B cell (primary cell): ENCODE results near the gene KRT5. TPM values are rescaled to one million over a fixed set of nuclear protein-coding genes. Genes with fewer than 3 reads are reported as not detected.

Experiments
- ATAC-seq: fragments of 200-7000 bp; cut with Tn5 transposase; one replicate; pipeline ENCODE4 v1.10.0; 2021; ENCODE audit warnings: low read depth, mild to moderate bottlenecking, moderate number of reproducible peaks, moderate library complexity
- CTCF ChIA-PET: fragments of 350-600 bp; sonication (Branson Sonifier 250); formaldehyde crosslinking; loops from one replicate; lab custom pipeline; 2021; ENCODE audit warnings: antibody characterized with exemption, inconsistent platforms; lab: Charles Lee
- POLR2A ChIA-PET: fragments of 350-600 bp; sonication (Branson Sonifier 250); formaldehyde crosslinking; loops from one replicate; lab custom pipeline; 2021; ENCODE audit warnings: antibody characterized with exemption; lab: Charles Lee
- DNase-seq: peaks from one replicate; pipeline ENCODE4 v3.0.0; 2013
- H2AFZ ChIP-seq: 2 replicates; pipeline ENCODE4 v1.6.1; 2012; ENCODE audit warnings: mild to moderate bottlenecking, low read depth, low read length; ENCODE audit not compliant: insufficient read depth, poor library complexity, severe bottlenecking
- H3K27ac ChIP-seq, 2 donors: 1 replicate in 1 of 2; 2 replicates in 1 of 2; pipeline ENCODE4 v1.5.1; 2012 to 2013; ENCODE audit warnings: low read length in 2 of 2, mild to moderate bottlenecking in 2 of 2, moderate library complexity in 1 of 2
- H3K27me3 ChIP-seq, 4 experiments: fragments of 200-600 bp in 1 of 4; sonication (generic) in 1 of 4; replicated peaks in 1 of 4; 1 replicate in 2 of 4; 2 replicates in 2 of 4; pipeline versions ENCODE4 v1.6.1 to v1.7.0; 2013 to 2016; ENCODE audit warnings: low read length in 3 of 4, mild to moderate bottlenecking in 2 of 4, mixed read lengths in 1 of 4, moderate library complexity in 1 of 4; ENCODE audit not compliant: insufficient read depth in 4 of 4, control insufficient read depth in 3 of 4; ENCODE audit errors: control extremely low read depth in 1 of 4
- H3K36me3 ChIP-seq, 2 experiments: replicated peaks in 1 of 2; 1 replicate in 1 of 2; 2 replicates in 1 of 2; pipeline versions ENCODE4 v1.6.1 to v1.7.1; 2013; ENCODE audit warnings: low read length in 1 of 2; ENCODE audit not compliant: insufficient read depth in 2 of 2, control insufficient read depth in 1 of 2; ENCODE audit errors: control extremely low read depth in 1 of 2, extremely low read depth in 1 of 2
- H3K4me1 ChIP-seq, 2 donors: fragments of 200-600 bp in 1 of 2; sonication (generic) in 1 of 2; 1 replicate in 1 of 2; 2 replicates in 1 of 2; pipeline versions ENCODE4 v1.5.1 to v1.6.1; 2013 to 2017; ENCODE audit warnings: low read length in 2 of 2; ENCODE audit not compliant: control insufficient read depth in 2 of 2, insufficient read depth in 2 of 2
- H3K4me2 ChIP-seq: replicated peaks from 2 replicates; pipeline ENCODE3; 2012; ENCODE audit warnings: mild to moderate bottlenecking, low read depth, low read length; ENCODE audit not compliant: poor library complexity, severe bottlenecking
- H3K4me3 ChIP-seq, 5 experiments: fragments of 200-600 bp in 1 of 5; sonication (generic) in 1 of 5; 1 replicate in 3 of 5; 2 replicates in 2 of 5; pipeline versions ENCODE4 v1.5.1 to v1.7.0; 2011 to 2016; ENCODE audit warnings: low read length in 4 of 5, mild to moderate bottlenecking in 4 of 5, low read depth in 2 of 5, control low read depth in 1 of 5, moderate library complexity in 1 of 5; ENCODE audit not compliant: insufficient read depth in 1 of 5; ENCODE audit errors: control extremely low read depth in 1 of 5, extremely low read depth in 1 of 5
- H3K79me2 ChIP-seq: fragments of 200-600 bp; sonication (generic); one replicate; pipeline ENCODE4 v1.6.0; 2016; ENCODE audit warnings: low read length; ENCODE audit not compliant: control insufficient read depth, insufficient read depth
- H3K9ac ChIP-seq: fragments of 200-600 bp; sonication (generic); 2 replicates; pipeline ENCODE4 v1.6.1; 2017; ENCODE audit warnings: mild to moderate bottlenecking, low read length, moderate library complexity
- H3K9me3 ChIP-seq, 3 donors: one replicate each; pipeline versions ENCODE4 v1.6.1 to v1.7.1; 2013; ENCODE audit warnings: low read length in 2 of 3; ENCODE audit not compliant: control insufficient read depth in 2 of 3, insufficient read depth in 1 of 3; ENCODE audit errors: control extremely low read depth in 1 of 3
- H4K20me1 ChIP-seq: 2 replicates; pipeline ENCODE4 v1.6.0; 2012; ENCODE audit warnings: mild to moderate bottlenecking, low read length; ENCODE audit not compliant: insufficient read depth, control insufficient read depth, poor library complexity, severe bottlenecking
- H3K27ac Mint-ChIP-seq: one replicate; pipeline ENCODE4 v1.8.0; 2021; ENCODE audit warnings: mixed read lengths
- H3K27me3 Mint-ChIP-seq: one replicate; pipeline ENCODE4 v1.8.0; 2021; ENCODE audit warnings: mixed read lengths
- H3K4me1 Mint-ChIP-seq: one replicate; pipeline ENCODE4 v1.8.0; 2021; ENCODE audit warnings: mixed read lengths
- H3K4me3 Mint-ChIP-seq: one replicate; pipeline ENCODE4 v1.8.0; 2021; ENCODE audit warnings: mixed read lengths
- H3K9me3 Mint-ChIP-seq: one replicate; pipeline ENCODE4 v1.8.0; 2022; ENCODE audit warnings: mixed read lengths; ENCODE audit not compliant: insufficient read depth
- CTCF ChIP-seq: fragments of 200-600 bp; IDR thresholded peaks from one replicate; pipeline ENCODE4 v1.8.0; 2022; ENCODE audit warnings: antibody characterized with exemption, mild to moderate bottlenecking
- EZH2 ChIP-seq: IDR thresholded peaks from 2 replicates; pipeline ENCODE4 v1.6.1; 2012; ENCODE audit warnings: borderline replicate concordance, low read depth, mild to moderate bottlenecking, moderate library complexity, low read length; ENCODE audit not compliant: insufficient read depth, poor library complexity, severe bottlenecking
- WGBS: methylation state at CpG from one replicate; pipeline ENCODE4 v1.1.5; 2013; ENCODE audit warnings: missing lambda C conversion rate; ENCODE audit not compliant: insufficient coverage; 5-methylcytosine and 5-hydroxymethylcytosine counted together
- intact Hi-C: fragments of 100-400 bp; cut with micrococcal nuclease; formaldehyde crosslinking; loops from one replicate; pipeline ENCODE4 v1.10.0; 2022
- polyA plus RNA-seq: library from polyadenylated mRNA; depleted of rRNA; stranded (reverse); fragments of >200 nt; gene quantifications from 2 replicates; pipeline ENCODE4 v1.2.3, GENCODE V29; 2012
- total RNA-seq, 2 donors: library from RNA; stranded (reverse); fragments of 120-200 nt in 1 of 2; gene quantifications; 1 replicate in 1 of 2; 2 replicates in 1 of 2; pipeline versions ENCODE4 v1.2.3 to v1.2.4, GENCODE V29; 2013 to 2022

KRT5 gene
- total and polyA plus RNA-seq, 2 donors (not counting 1 experiment from before 2014, with no cell fraction given), result not detected

- no peaks in the 10 kb centered on the region for H4K20me1 ChIP-seq
- no peak overlapping the region for H3K27ac ChIP-seq
- intact Hi-C loops, result no loop called here
- no peak for DNase-seq
- no peak for ATAC-seq
- peaks cover 0 to 6% (median 3%) of the 10 kb centered on the region in 4 experiments for H3K27me3 ChIP-seq
- no peaks in the 10 kb centered on the region for H3K79me2 ChIP-seq
- Mint-ChIP-seq H3K27me3 (peaks cover 24% of the 10 kb centered on the region), H3K27ac (no peak overlapping the region), H3K9me3 (no peaks in the 10 kb centered on the region), H3K4me3 (no peak overlapping the region), H3K4me1 (no peaks in the 10 kb centered on the region)
- no peak overlapping the region for H3K4me2 ChIP-seq
- H3K9ac ChIP-seq, result no peak overlapping the region
- H3K4me1 ChIP-seq, result no peaks in the 10 kb centered on the region
- TF ChIP-seq CTCF (no peak), EZH2 (no peak)
- H3K4me3 ChIP-seq, result no peak overlapping the region
- H3K36me3 ChIP-seq, result no peaks in the 10 kb centered on the region
- POLR2A ChIA-PET, result no interaction called here
- H2AFZ ChIP-seq, result no peak overlapping the region
- 90% methylated on average over 1 of the region's 1 CpG for WGBS
- peaks cover 0 to 3% (median 0%) of the 10 kb centered on the region in 3 donors for H3K9me3 ChIP-seq
- CTCF ChIA-PET, result no interaction called here
Observed at GRCh38 chr12:52564582-52564981, 44.4 kb upstream of the KRT5 start.

GRCh38 chr12:52561880-52562449 is 41.8 kb upstream of the KRT5 start:
- H3K4me1 Mint-ChIP-seq, result no peaks in the 10 kb centered on the region
- no peak overlapping the region for H3K4me3 ChIP-seq
- no peak overlapping the region for H3K4me2 ChIP-seq
- no peaks in the 10 kb centered on the region for H3K4me1 ChIP-seq
- H3K27me3 ChIP-seq, result peaks cover 0 to 6% (median 3%) of the 10 kb centered on the region in 4 experiments
- H3K27ac Mint-ChIP-seq, result no peak overlapping the region
- no peak overlapping the region for H3K27ac ChIP-seq
- ATAC-seq, result no peak
- no peaks in the 10 kb centered on the region for H3K36me3 ChIP-seq
- H3K79me2 ChIP-seq, result no peaks in the 10 kb centered on the region
- peaks cover 0 to 3% (median 0%) of the 10 kb centered on the region in 3 donors for H3K9me3 ChIP-seq
- no peak overlapping the region for H2AFZ ChIP-seq
- ChIA-PET CTCF (no interaction called here), POLR2A (no interaction called here)
- H3K27me3 Mint-ChIP-seq, result peaks cover 15% of the 10 kb centered on the region
- H3K9ac ChIP-seq, result no peak overlapping the region
- 86% methylated on average over 2 of the region's 3 CpGs for WGBS
- H4K20me1 ChIP-seq, result no peaks in the 10 kb centered on the region
- no peak for DNase-seq
- H3K9me3 Mint-ChIP-seq, result no peaks in the 10 kb centered on the region
- H3K4me3 Mint-ChIP-seq, result no peak overlapping the region
- intact Hi-C loops, result no loop called here
- TF ChIP-seq CTCF (no peak), EZH2 (no peak)
